Tibial nerve (tissue), 4 donors: Measurements from ENCODE around the gene GRIP2.

Experiments
- EP300 ChIP-seq, 2 donors: sonication (generic); formaldehyde crosslinking; IDR thresholded peaks; one replicate each; pipeline ENCODE4 v1.6.1; 2017; ENCODE audit warnings: antibody characterized with exemption in 2 of 2, mild to moderate bottlenecking in 1 of 2
- POLR2A ChIP-seq, 2 donors: fragments of 450-650 bp; IDR thresholded peaks; one replicate each; pipeline ENCODE4 v1.6.1; 2017; ENCODE audit warnings: antibody characterized with exemption in 2 of 2, mild to moderate bottlenecking in 2 of 2, moderate library complexity in 2 of 2
- TF ChIP-seq, protein P1 (sequence below), 5 experiments: fragments of 200-600 bp in 3 of 5; fragments of 450-650 bp in 2 of 5; sonication (generic) in 3 of 5; IDR thresholded peaks; one replicate each; pipeline ENCODE4 v1.5.1; 2016 to 2019; ENCODE audit warnings: antibody characterized with exemption in 5 of 5, mild to moderate bottlenecking in 3 of 5, moderate library complexity in 2 of 5

DNA sequence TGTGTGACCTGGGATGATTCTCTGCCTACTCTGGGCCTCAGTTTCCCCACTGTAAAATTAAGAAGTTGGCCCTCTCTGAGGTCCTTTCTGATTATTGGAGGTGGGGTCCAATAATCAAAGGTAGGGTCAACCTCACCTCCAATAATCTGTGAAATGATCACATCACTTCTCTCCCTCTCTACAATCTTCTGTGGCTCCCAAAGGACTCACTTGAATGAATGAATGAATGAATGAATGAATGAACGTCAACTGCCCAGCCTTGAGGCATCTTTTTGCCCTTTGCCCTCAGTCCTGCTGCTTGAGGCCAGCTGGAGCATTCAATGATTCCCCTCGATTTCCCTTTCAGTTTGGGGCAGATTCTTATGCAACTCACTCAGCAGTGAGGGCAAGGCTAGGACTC is 26.7 kb upstream of the GRIP2 start:
- TF ChIP-seq, protein P1, sequence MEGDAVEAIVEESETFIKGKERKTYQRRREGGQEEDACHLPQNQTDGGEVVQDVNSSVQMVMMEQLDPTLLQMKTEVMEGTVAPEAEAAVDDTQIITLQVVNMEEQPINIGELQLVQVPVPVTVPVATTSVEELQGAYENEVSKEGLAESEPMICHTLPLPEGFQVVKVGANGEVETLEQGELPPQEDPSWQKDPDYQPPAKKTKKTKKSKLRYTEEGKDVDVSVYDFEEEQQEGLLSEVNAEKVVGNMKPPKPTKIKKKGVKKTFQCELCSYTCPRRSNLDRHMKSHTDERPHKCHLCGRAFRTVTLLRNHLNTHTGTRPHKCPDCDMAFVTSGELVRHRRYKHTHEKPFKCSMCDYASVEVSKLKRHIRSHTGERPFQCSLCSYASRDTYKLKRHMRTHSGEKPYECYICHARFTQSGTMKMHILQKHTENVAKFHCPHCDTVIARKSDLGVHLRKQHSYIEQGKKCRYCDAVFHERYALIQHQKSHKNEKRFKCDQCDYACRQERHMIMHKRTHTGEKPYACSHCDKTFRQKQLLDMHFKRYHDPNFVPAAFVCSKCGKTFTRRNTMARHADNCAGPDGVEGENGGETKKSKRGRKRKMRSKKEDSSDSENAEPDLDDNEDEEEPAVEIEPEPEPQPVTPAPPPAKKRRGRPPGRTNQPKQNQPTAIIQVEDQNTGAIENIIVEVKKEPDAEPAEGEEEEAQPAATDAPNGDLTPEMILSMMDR (IDR thresholded peaks at IDR 0.05) = no peak
- TF ChIP-seq POLR2A (IDR thresholded peaks at IDR 0.05) (no peak), EP300 (IDR thresholded peaks at IDR 0.05) (no peak)
